ENCODE results near the gene PHACTR4.
A peak's percentile ranks its signal among the peaks of the same experiment; 100 is the strongest.
"Not testable (repeated sequence)": the region's sequence is repeated elsewhere in the genome, so short reads cannot be mapped to it uniquely, and the experiment has no call there.

Gene PHACTR4

GRCh38 chr1:28456078-28456477 is 86.5 kb downstream of the PHACTR4 start:
- peak overlapping the region; percentile 33 for H3K27ac ChIP-seq
- in situ Hi-C loops (cut with HindIII; ENCODE audit: low pct_ligation_motif_present, low sequenced_read_pairs): no loop called here
- peak; percentile 87 for DNase-seq
- H3K4me3 ChIP-seq (ENCODE audit: low read depth, low read length): no peak overlapping the region
- no peak for TF ChIP-seq CTCF (IDR thresholded peaks at IDR 0.05; ENCODE audit: low read depth, low read length, missing control alignments)
- no peaks in the 10 kb centered on the region for H3K27me3 ChIP-seq (replicated peaks)
- peaks cover 5% of the 10 kb centered on the region for H3K36me3 ChIP-seq (replicated peaks)

GRCh38 chr1:28457678-28458077 is 88.1 kb downstream of the PHACTR4 start:
- H3K27me3 ChIP-seq (replicated peaks): no peaks in the 10 kb centered on the region
- H3K27ac ChIP-seq: no peak overlapping the region
- DNase-seq: no peak
- peaks cover 5% of the 10 kb centered on the region for H3K36me3 ChIP-seq (replicated peaks)
- no peak for TF ChIP-seq CTCF (IDR thresholded peaks at IDR 0.05; ENCODE audit: low read depth, low read length, missing control alignments)
- in situ Hi-C loops (cut with HindIII; ENCODE audit: low pct_ligation_motif_present, low sequenced_read_pairs): no loop called here
- no peak overlapping the region for H3K4me3 ChIP-seq (ENCODE audit: low read depth, low read length)

- no peak for TF ChIP-seq CTCF (IDR thresholded peaks at IDR 0.05; ENCODE audit: low read depth, low read length, missing control alignments)
- H3K36me3 ChIP-seq (replicated peaks): peaks cover 5% of the 10 kb centered on the region
- H3K27me3 ChIP-seq (replicated peaks): no peaks in the 10 kb centered on the region
- H3K27ac ChIP-seq: no peak overlapping the region
- DNase-seq: no peak
- no peak overlapping the region for H3K4me3 ChIP-seq (ENCODE audit: low read depth, low read length)
- in situ Hi-C loops (cut with HindIII; ENCODE audit: low pct_ligation_motif_present, low sequenced_read_pairs): no loop called here
Measured at GRCh38 chr1:28458237-28459228, 89.0 kb downstream of the PHACTR4 start.

- H3K36me3 ChIP-seq (replicated peaks): peaks cover 5% of the 10 kb centered on the region
- no peaks in the 10 kb centered on the region for H3K27me3 ChIP-seq (replicated peaks)
- TF ChIP-seq CTCF (IDR thresholded peaks at IDR 0.05; ENCODE audit: low read depth, low read length, missing control alignments): no peak
- no peak overlapping the region for H3K4me3 ChIP-seq (ENCODE audit: low read depth, low read length)
- H3K27ac ChIP-seq: no peak overlapping the region
- DNase-seq: no peak
- in situ Hi-C loops (cut with HindIII; ENCODE audit: low pct_ligation_motif_present, low sequenced_read_pairs): no loop called here
Measured at GRCh38 chr1:28466226-28466778, 96.8 kb downstream of the PHACTR4 start.

- TF ChIP-seq CTCF (IDR thresholded peaks at IDR 0.05; ENCODE audit: low read depth, low read length, missing control alignments): no peak
- H3K4me3 ChIP-seq (ENCODE audit: low read depth, low read length): no peak overlapping the region
- no peaks in the 10 kb centered on the region for H3K27me3 ChIP-seq (replicated peaks)
- in situ Hi-C loops (cut with HindIII; ENCODE audit: low pct_ligation_motif_present, low sequenced_read_pairs): no loop called here
- no peak for DNase-seq
- H3K27ac ChIP-seq: no peak overlapping the region
- peaks cover 15% of the 10 kb centered on the region for H3K36me3 ChIP-seq (replicated peaks)
Measured at GRCh38 chr1:28470146-28470545, 100.6 kb downstream of the PHACTR4 start.

- H3K4me3 ChIP-seq (ENCODE audit: low read depth, low read length); H3K27ac ChIP-seq; DNase-seq; H3K27me3 ChIP-seq (replicated peaks); in situ Hi-C loops (cut with HindIII; ENCODE audit: low pct_ligation_motif_present, low sequenced_read_pairs): not testable (repeated sequence)
- peaks cover 11% of the 10 kb centered on the region for H3K36me3 ChIP-seq (replicated peaks)
Measured at GRCh38 chr1:28479497-28479896, 110.0 kb downstream of the PHACTR4 start.

Data from brain microvascular endothelial cell (primary cell).